Caki2 (cell line): ENCODE measurements around the gene B4GALNT3. TPM values are rescaled to one million over a fixed set of nuclear protein-coding genes. Genes with fewer than 3 reads are reported as not detected.
A peak's percentile ranks its signal among the peaks of the same experiment; 100 is the strongest.

Experiments used
- DNase-seq: peaks from one replicate; pipeline ENCODE4 v3.0.0-alpha.2; 2015; ENCODE audit warnings: low read depth
- in situ Hi-C: cut with HindIII; loops from 2 replicates; pipeline ENCODE4 v1.10.0; 2016; ENCODE audit warnings: low sequenced_read_pairs, low pct_unique_long_range_greater_than_20kb, mixed read lengths
- total RNA-seq: library from RNA; depleted of rRNA; stranded (reverse); fragments of >200 nt; shearing (Covaris generic); gene quantifications from 2 replicates; pipeline ENCODE4 v1.2.3, GENCODE V29; 2014; ENCODE audit warnings: low replicate concordance

The B4GALNT3 gene
- total RNA-seq, 1 experiment from 2014 or later: 1.9 TPM

GRCh38 chr12:562634-563033, 102.9 kb downstream of the B4GALNT3 start:
- in situ Hi-C loops: loop anchor here (10.0 kb wide), 1 partner anchor 128 kb away; no protein-coding TSS in a partner anchor
- DNase-seq: no peak

GRCh38 chr12:563250-563781, 103.6 kb downstream of the B4GALNT3 start:
- in situ Hi-C loops: loop anchor here (10.0 kb wide), 1 partner anchor 129 kb away; no protein-coding TSS in a partner anchor
- no peak for DNase-seq

- DNase-seq: no peak
- in situ Hi-C loops: loop anchor here (10.0 kb wide), 1 partner anchor 129 kb away; no protein-coding TSS in a partner anchor
Observed at GRCh38 chr12:563787-564298, 104.1 kb downstream of the B4GALNT3 start.

- DNase-seq: no peak
- in situ Hi-C loops: loop anchor here (10.0 kb wide), 1 partner anchor 130 kb away; no protein-coding TSS in a partner anchor
Observed at GRCh38 chr12:565161-565560, 105.4 kb downstream of the B4GALNT3 start.

GRCh38 chr12:565589-566105, 105.9 kb downstream of the B4GALNT3 start:
- DNase-seq: no peak
- in situ Hi-C loops: loop anchor here (10.0 kb wide), 1 partner anchor 131 kb away; no protein-coding TSS in a partner anchor

- no peak for DNase-seq
- in situ Hi-C loops: loop anchor here (10.0 kb wide), 1 partner anchor 134 kb away; no protein-coding TSS in a partner anchor
Observed at GRCh38 chr12:568486-568885, 108.7 kb downstream of the B4GALNT3 start.

GRCh38 chr12:569091-569676, 109.4 kb downstream of the B4GALNT3 start:
- in situ Hi-C loops: loop anchor here (10.0 kb wide), 1 partner anchor 134 kb away; no protein-coding TSS in a partner anchor
- DNase-seq: no peak

- peak; percentile 76 for DNase-seq
- in situ Hi-C loops: loop anchor here (10.0 kb wide), 1 partner anchor 135 kb away; no protein-coding TSS in a partner anchor
Observed at GRCh38 chr12:569803-570434, 110.2 kb downstream of the B4GALNT3 start.

- peak; percentile 87 for DNase-seq
- in situ Hi-C loops: no loop called here
Observed at GRCh38 chr12:570435-570920, 110.7 kb downstream of the B4GALNT3 start.

- peak; percentile 91 for DNase-seq
Observed at GRCh38 chr12:570921-571794, 111.4 kb downstream of the B4GALNT3 start.

GRCh38 chr12:571795-572531, 112.2 kb downstream of the B4GALNT3 start:
- in situ Hi-C loops: no loop called here
- DNase-seq: peak; percentile 30

More at GRCh38 chr12:570921-571794, 111.4 kb downstream of the B4GALNT3 start:
- in situ Hi-C loops: no loop called here

GRCh38 chr12:572532-572899, 112.8 kb downstream of the B4GALNT3 start:
- DNase-seq: no peak
- in situ Hi-C loops: no loop called here

GRCh38 chr12:573232-573631, 113.5 kb downstream of the B4GALNT3 start:
- in situ Hi-C loops: no loop called here
- no peak for DNase-seq

- no peak for DNase-seq
- in situ Hi-C loops: no loop called here
Observed at GRCh38 chr12:574475-575128, 114.9 kb downstream of the B4GALNT3 start.

GRCh38 chr12:575129-575502, 115.4 kb downstream of the B4GALNT3 start:
- in situ Hi-C loops: no loop called here
- no peak for DNase-seq

GRCh38 chr12:575948-576614, 116.3 kb downstream of the B4GALNT3 start:
- peak; percentile 73 for DNase-seq
- in situ Hi-C loops: no loop called here
